Endothelial cell of umbilical vein (primary cell): ENCODE data around the gene SLC38A6.

Experiments
- FOS ChIP-seq: IDR thresholded peaks from 2 replicates; pipeline ENCODE4 v1.6.1; 2011; ENCODE audit warnings: mild to moderate bottlenecking, low read length, moderate library complexity, borderline replicate concordance; ENCODE audit not compliant: insufficient read depth
- JUN ChIP-seq: IDR thresholded peaks from 2 replicates; pipeline ENCODE4 v1.6.1; 2011; ENCODE audit warnings: borderline replicate concordance, low read depth; ENCODE audit not compliant: insufficient read length, insufficient read depth
- MYC ChIP-seq: IDR thresholded peaks from one replicate; pipeline ENCODE4 v1.6.1; 2011; ENCODE audit warnings: mild to moderate bottlenecking, low read depth, low read length
- POLR2A ChIP-seq: IDR thresholded peaks from 2 replicates; pipeline ENCODE4 v1.6.1; 2012; ENCODE audit warnings: low read depth, mild to moderate bottlenecking, control low read depth, low read length
- POLR2AphosphoS5 ChIP-seq: IDR thresholded peaks from 2 replicates; pipeline ENCODE4 v1.6.1; 2012; ENCODE audit warnings: low read depth, mild to moderate bottlenecking, control low read depth, low read length, moderate library complexity; ENCODE audit not compliant: insufficient read depth
- TF ChIP-seq, protein P1 (sequence below), 2 donors: IDR thresholded peaks; 1 replicate in 1 of 2; 2 replicates in 1 of 2; pipeline ENCODE4 v1.5.1; 2011; ENCODE audit warnings: low read length in 2 of 2, mild to moderate bottlenecking in 2 of 2, moderate library complexity in 2 of 2, control low read depth in 1 of 2, inconsistent platforms in 1 of 2, low read depth in 1 of 2; ENCODE audit not compliant: insufficient read depth in 1 of 2; ENCODE audit errors: extremely low read depth in 1 of 2
- TF ChIP-seq, protein P2 (sequence below): IDR thresholded peaks from 2 replicates; pipeline ENCODE4 v1.6.1; 2011; ENCODE audit not compliant: insufficient read depth, insufficient read length

DNA sequence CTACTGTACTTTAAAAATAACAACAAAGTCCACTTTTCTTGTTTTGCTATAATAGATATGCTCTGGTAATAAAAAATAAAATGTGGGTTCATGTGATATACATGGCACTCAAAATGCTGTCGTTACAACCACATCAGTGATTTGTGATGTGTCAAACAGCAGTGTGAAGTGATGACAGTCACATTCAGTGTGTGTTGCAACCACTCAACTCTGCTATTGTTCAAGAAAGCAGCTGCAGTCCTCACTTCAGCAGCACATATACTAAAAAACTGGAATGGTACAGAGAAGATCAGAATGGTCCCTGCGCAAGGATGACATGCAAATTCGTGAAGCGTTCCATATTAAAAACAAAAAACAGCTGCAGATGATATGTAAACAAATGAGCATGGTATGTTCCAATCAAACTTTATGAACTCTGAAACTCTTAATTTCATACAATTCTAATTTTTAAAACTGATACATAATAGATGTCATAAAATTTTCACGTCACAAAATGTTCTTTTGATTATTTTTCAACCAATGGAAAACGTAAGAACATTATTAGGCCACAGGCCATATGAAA, 6.9 kb upstream of the SLC38A6 start:
- TF ChIP-seq, protein P1, sequence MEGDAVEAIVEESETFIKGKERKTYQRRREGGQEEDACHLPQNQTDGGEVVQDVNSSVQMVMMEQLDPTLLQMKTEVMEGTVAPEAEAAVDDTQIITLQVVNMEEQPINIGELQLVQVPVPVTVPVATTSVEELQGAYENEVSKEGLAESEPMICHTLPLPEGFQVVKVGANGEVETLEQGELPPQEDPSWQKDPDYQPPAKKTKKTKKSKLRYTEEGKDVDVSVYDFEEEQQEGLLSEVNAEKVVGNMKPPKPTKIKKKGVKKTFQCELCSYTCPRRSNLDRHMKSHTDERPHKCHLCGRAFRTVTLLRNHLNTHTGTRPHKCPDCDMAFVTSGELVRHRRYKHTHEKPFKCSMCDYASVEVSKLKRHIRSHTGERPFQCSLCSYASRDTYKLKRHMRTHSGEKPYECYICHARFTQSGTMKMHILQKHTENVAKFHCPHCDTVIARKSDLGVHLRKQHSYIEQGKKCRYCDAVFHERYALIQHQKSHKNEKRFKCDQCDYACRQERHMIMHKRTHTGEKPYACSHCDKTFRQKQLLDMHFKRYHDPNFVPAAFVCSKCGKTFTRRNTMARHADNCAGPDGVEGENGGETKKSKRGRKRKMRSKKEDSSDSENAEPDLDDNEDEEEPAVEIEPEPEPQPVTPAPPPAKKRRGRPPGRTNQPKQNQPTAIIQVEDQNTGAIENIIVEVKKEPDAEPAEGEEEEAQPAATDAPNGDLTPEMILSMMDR (IDR thresholded peaks at IDR 0.05; ENCODE audit: extremely low read depth in 1 of 2, insufficient read depth in 1 of 2, low read depth in 1 of 2, low read length in 2 of 2), result no peak
- TF ChIP-seq JUN (no peak), POLR2AphosphoS5 (no peak), POLR2A (no peak), MYC (no peak), FOS (no peak)
- TF ChIP-seq, protein P2, sequence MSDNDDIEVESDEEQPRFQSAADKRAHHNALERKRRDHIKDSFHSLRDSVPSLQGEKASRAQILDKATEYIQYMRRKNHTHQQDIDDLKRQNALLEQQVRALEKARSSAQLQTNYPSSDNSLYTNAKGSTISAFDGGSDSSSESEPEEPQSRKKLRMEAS, result no peak
